ENCODE results near the gene KDM5D. TPM values are rescaled to one million over a fixed set of nuclear protein-coding genes. Genes with fewer than 3 reads are reported as not detected.

KDM5D gene
- total RNA-seq (2012; rRNA removed), result 15.5 TPM in 1 of 2 replicates, not detected in the other

DNA sequence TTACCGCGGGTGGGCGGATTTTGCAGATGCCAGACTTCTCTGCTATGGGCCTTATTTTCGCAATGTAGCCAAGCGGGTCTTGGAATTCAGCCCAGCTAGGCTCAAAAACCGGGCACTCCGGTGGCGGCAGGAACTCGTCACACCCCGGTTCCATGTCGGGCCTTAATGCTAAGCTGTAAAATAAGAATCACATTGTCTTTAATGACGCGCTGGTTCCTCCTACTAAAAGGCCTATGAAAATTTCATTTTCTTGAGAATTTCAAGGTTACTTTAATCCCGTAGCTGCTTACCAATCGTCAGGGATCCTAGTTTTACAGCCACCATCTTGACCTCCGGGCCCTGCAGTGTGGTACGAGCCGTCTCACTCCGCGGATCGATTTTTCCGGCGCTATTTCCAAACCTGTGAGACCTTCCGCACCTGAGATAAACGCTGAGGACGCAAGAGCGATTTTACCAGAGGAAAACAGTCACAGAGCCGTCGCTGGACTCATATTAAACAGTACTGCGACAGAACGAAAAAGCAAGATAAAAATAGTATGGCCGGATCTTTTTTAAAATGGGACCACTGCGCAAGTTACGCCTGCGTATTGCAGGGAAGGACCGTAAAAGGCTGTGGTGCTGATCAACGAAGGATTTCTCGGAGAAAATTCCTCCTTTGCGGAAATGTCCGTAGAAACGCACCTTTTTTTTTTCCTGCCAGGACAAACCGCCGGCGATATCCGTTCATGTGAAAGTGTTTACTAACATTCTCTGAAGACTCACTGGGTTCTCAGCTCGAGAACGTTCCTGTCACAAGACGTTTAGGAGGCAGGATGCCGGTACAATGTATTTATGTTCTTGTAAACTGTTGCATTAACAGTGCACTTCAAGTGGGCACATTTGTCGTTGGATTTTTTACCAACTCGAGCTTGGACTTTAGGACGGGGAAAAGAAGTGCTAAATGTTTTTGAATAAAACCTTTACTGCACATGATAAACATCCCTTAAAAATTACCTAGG is at the start of gene KDM5D:
Gene KDM5D, minus strand, starts transcription at position 346 of the 998 bp plus-strand sequence. Its CDS starts 192 bp downstream, at position 154.
- Histone ChIP-seq H3K4me1 (ENCODE audit: control insufficient read depth, insufficient read depth, low read length) (no peaks in the 10 kb centered on the region), H3K9ac (ENCODE audit: low read depth, low read length) (no peak within 1 kb of the TSS), H3K27me3 (ENCODE audit: control insufficient read depth, insufficient read depth, low read length) (no peaks in the 10 kb centered on the region), H3K4me2 (ENCODE audit: low read length) (no peak within 1 kb of the TSS), H3K36me3 (ENCODE audit: insufficient read depth, low read length) (no peaks in the 10 kb centered on the region), H3K9me3 (replicated peaks; ENCODE audit: low read length) (no peaks in the 10 kb centered on the region), H3K4me3 (ENCODE audit: low read length) (no peak within 1 kb of the TSS)

DNA sequence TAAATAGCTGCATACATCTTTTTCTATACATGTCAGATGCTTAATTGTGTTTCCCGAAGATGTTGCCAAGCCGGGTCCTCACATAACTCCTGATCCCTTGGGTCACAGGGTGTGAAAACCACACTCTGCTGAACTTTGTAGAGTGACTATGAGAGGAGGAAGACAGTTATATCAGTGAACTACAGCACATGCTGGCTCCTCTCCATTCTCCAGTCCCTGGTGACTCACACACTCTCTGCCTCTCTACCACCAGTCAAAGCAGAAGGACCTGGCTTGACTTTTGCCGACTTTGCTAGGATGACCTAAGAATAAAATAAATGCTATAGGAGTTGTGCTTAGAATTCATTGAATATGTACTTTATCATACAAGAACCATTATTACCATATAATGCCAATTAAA is 23.8 kb upstream of the KDM5D start:
- Histone ChIP-seq H3K4me1 (ENCODE audit: control insufficient read depth, insufficient read depth, low read length) (no peaks in the 10 kb centered on the region), H3K36me3 (ENCODE audit: insufficient read depth, low read length) (no peaks in the 10 kb centered on the region), H3K4me2 (ENCODE audit: low read length) (no peak overlapping the region), H3K4me3 (ENCODE audit: low read length) (no peak overlapping the region), H3K9me3 (replicated peaks; ENCODE audit: low read length) (no peaks in the 10 kb centered on the region), H3K9ac (ENCODE audit: low read depth, low read length) (no peak overlapping the region), H3K27me3 (ENCODE audit: control insufficient read depth, insufficient read depth, low read length) (no peaks in the 10 kb centered on the region)

DNA sequence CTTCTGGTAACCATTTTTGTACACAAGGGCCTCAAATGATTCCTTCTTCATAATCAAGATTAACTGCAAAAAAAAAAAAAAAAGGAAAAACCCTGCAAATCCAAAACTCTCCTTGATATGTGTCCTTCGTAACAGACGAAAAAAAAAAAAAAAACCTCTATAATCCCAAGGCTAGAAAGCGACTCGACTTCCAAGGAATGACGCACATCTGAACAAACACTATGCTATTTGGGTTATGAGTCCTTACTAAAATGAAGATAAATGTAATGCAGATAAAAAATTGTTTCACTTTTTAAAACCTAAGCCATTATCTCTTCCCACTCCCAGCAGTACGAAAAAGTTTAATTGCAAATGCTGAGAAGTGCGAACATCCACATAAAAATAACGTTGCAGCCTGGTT is 1.2 kb downstream of the KDM5D start:
- Histone ChIP-seq H3K4me2 (ENCODE audit: low read length) (no peak overlapping the region), H3K36me3 (ENCODE audit: insufficient read depth, low read length) (no peaks in the 10 kb centered on the region), H3K9me3 (replicated peaks; ENCODE audit: low read length) (no peaks in the 10 kb centered on the region), H3K27me3 (ENCODE audit: control insufficient read depth, insufficient read depth, low read length) (no peaks in the 10 kb centered on the region), H3K4me3 (ENCODE audit: low read length) (no peak overlapping the region), H3K4me1 (ENCODE audit: control insufficient read depth, insufficient read depth, low read length) (no peaks in the 10 kb centered on the region), H3K9ac (ENCODE audit: low read depth, low read length) (no peak overlapping the region)

DNA sequence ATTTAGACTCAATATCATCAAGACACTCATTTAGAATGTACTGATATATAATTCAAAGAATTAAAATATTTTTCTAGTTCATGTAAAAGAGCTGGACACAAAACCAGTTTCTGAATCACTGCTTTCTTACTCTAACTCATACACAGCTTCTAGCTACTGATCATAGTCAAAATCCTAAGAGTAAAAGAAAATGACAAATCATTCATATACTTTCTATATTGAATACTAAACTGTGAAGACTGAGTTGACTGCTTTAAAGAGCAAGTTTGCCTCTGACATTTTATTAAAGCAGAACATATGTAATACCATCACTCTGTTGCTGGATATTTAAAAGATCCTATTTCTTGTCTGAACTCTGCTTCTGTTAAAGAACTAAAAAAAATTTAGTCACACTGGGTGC is 2.4 kb downstream of the KDM5D start:
- H3K4me1 ChIP-seq (ENCODE audit: control insufficient read depth, insufficient read depth, low read length), result no peaks in the 10 kb centered on the region
- no peak overlapping the region for H3K4me3 ChIP-seq (ENCODE audit: low read length)
- no peaks in the 10 kb centered on the region for H3K27me3 ChIP-seq (ENCODE audit: control insufficient read depth, insufficient read depth, low read length)
- H3K9ac ChIP-seq (ENCODE audit: low read depth, low read length), result no peak overlapping the region
- H3K36me3 ChIP-seq (ENCODE audit: insufficient read depth, low read length), result no peaks in the 10 kb centered on the region
- no peaks in the 10 kb centered on the region for H3K9me3 ChIP-seq (replicated peaks; ENCODE audit: low read length)
- no peak overlapping the region for H3K4me2 ChIP-seq (ENCODE audit: low read length)

DNA sequence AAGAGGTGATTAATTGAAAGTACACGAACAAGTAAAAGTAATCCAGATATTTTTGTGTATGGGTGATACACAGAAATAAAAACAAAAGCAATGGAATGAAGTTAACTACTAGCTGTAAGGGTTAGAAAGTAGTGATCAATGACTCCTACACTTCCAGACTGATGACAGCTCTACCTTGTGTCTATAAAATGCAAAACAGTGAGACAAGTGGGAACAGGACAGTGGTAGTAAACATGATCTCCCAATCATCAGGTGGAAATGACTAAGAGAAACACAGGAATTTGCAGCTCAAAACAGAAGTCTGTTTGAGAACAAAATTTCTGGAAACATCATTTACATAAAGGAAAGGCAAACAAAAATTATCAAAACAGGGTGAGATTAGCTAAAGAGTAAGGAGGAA is 10.1 kb downstream of the KDM5D start:
- Histone ChIP-seq H3K9ac (ENCODE audit: low read depth, low read length) (no peak overlapping the region), H3K4me3 (ENCODE audit: low read length) (no peak overlapping the region), H3K27me3 (ENCODE audit: control insufficient read depth, insufficient read depth, low read length) (no peaks in the 10 kb centered on the region), H3K36me3 (ENCODE audit: insufficient read depth, low read length) (no peaks in the 10 kb centered on the region), H3K9me3 (replicated peaks; ENCODE audit: low read length) (no peaks in the 10 kb centered on the region), H3K4me2 (ENCODE audit: low read length) (no peak overlapping the region), H3K4me1 (ENCODE audit: control insufficient read depth, insufficient read depth, low read length) (no peaks in the 10 kb centered on the region)

DNA sequence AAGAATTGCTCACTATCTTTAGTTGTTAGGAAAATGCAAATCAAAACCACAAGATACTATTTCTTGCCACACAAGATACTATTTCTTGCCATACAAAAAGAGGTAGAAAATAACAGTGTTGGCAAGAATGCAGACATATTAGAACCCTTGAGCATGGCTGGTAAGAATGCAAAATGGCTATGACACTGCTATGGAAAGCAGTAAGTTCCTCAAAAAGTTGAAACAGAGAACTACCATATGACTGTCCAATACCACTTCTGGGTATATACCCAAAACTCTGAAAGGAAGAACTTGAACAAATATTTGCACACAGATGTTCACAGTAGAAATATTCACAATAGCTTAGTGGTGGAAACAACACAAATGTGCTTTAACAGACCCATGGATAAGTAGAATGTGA is 26.6 kb downstream of the KDM5D start:
- no peak overlapping the region for H3K9ac ChIP-seq (ENCODE audit: low read depth, low read length)
- H3K27me3 ChIP-seq (ENCODE audit: control insufficient read depth, insufficient read depth, low read length), result no peaks in the 10 kb centered on the region
- no peaks in the 10 kb centered on the region for H3K36me3 ChIP-seq (ENCODE audit: insufficient read depth, low read length)
- no peaks in the 10 kb centered on the region for H3K4me1 ChIP-seq (ENCODE audit: control insufficient read depth, insufficient read depth, low read length)
- no peak overlapping the region for H3K4me2 ChIP-seq (ENCODE audit: low read length)
- no peak overlapping the region for H3K4me3 ChIP-seq (ENCODE audit: low read length)
- H3K9me3 ChIP-seq (replicated peaks; ENCODE audit: low read length), result no peaks in the 10 kb centered on the region

DNA sequence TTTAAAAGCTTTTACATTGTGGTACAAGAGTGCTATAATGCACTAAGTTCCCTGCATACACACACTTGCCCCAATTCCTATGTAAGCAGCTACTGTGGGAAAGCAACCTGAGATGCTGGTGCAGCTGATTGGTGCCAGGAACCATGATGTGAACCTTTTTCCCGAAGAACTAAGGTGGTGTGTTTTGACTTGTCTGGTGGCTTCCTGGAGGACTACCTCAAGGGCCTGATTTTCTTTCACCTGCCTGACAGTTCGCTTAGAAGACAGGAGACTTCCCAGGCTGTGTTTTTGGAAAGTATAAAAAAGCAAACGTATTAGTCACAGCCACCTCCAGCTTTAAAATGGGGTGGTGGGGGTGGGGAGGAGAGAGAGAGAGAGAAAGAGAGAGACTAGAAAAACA is 27.4 kb downstream of the KDM5D start:
- Histone ChIP-seq H3K36me3 (ENCODE audit: insufficient read depth, low read length) (no peaks in the 10 kb centered on the region), H3K4me1 (ENCODE audit: control insufficient read depth, insufficient read depth, low read length) (no peaks in the 10 kb centered on the region), H3K4me2 (ENCODE audit: low read length) (no peak overlapping the region), H3K9me3 (replicated peaks; ENCODE audit: low read length) (no peaks in the 10 kb centered on the region), H3K9ac (ENCODE audit: low read depth, low read length) (no peak overlapping the region), H3K27me3 (ENCODE audit: control insufficient read depth, insufficient read depth, low read length) (no peaks in the 10 kb centered on the region), H3K4me3 (ENCODE audit: low read length) (no peak overlapping the region)

DNA sequence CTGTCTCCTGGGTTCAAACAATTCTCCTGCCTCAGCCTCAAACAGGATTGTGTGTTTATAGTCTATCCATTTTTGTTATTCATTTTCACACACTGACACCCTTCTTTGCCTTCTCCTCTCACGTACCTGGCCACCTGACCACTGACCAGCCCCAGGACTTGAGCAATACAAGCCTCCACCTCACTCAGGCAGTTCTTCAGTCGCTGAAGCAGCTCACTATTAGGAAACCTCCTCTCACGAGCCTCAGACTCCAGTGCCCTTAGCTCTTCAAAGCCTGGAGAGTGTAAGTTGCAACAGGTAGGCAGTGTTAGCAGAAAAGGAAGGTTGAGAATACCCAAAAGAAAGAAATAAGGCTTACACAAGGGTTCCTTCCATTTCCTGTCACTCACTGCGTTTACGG is 29.3 kb downstream of the KDM5D start:
- Histone ChIP-seq H3K4me3 (ENCODE audit: low read length) (no peak overlapping the region), H3K36me3 (ENCODE audit: insufficient read depth, low read length) (no peaks in the 10 kb centered on the region), H3K27me3 (ENCODE audit: control insufficient read depth, insufficient read depth, low read length) (no peaks in the 10 kb centered on the region), H3K9me3 (replicated peaks; ENCODE audit: low read length) (no peaks in the 10 kb centered on the region), H3K9ac (ENCODE audit: low read depth, low read length) (no peak overlapping the region), H3K4me2 (ENCODE audit: low read length) (no peak overlapping the region), H3K4me1 (ENCODE audit: control insufficient read depth, insufficient read depth, low read length) (no peaks in the 10 kb centered on the region)

DNA sequence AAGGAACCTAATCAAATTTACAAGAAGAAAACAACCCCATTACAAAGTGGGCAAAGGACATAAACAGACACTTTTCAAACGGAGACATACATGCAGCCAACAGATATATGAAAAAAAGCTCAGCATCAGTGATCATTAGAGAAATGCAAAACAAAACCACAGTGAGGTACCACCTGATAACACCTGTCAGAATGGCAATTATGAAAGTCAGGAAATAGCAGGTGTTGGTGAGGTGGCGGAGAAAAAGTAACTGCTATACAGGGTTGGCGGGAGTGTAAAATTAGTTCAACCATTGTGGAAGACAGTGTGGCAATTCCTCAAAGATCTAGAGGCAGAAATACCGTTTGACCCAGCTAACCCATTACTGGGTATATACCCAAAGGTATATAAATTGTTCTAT is 31.1 kb downstream of the KDM5D start:
- Histone ChIP-seq H3K4me2 (ENCODE audit: low read length) (no peak overlapping the region), H3K36me3 (ENCODE audit: insufficient read depth, low read length) (no peaks in the 10 kb centered on the region), H3K4me1 (ENCODE audit: control insufficient read depth, insufficient read depth, low read length) (no peaks in the 10 kb centered on the region), H3K27me3 (ENCODE audit: control insufficient read depth, insufficient read depth, low read length) (no peaks in the 10 kb centered on the region), H3K9ac (ENCODE audit: low read depth, low read length) (no peak overlapping the region), H3K4me3 (ENCODE audit: low read length) (no peak overlapping the region), H3K9me3 (replicated peaks; ENCODE audit: low read length) (no peaks in the 10 kb centered on the region)

DNA sequence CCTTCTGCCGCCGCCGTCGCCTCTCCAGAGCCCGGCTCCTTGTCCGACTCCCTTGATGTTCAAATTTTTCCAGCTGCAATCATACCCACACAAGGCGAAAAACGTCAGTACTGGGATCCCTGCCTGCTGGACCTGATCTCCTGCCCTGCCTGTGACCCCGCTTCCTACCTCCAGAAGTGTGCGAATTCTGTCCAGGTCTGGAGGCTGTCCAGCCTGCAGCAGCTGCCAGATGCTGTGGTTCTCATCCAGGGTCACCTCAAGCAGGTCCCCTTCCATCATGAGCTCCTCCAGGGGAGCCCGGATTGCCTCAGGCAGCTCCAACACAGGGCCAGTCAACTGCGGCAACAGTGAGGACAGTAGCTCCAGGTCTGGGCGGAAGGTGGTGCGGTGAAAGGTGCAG is 38.3 kb downstream of the KDM5D start:
- Histone ChIP-seq H3K4me3 (ENCODE audit: low read length) (no peak overlapping the region), H3K4me1 (ENCODE audit: control insufficient read depth, insufficient read depth, low read length) (no peaks in the 10 kb centered on the region), H3K27me3 (ENCODE audit: control insufficient read depth, insufficient read depth, low read length) (no peaks in the 10 kb centered on the region), H3K9ac (ENCODE audit: low read depth, low read length) (no peak overlapping the region), H3K4me2 (ENCODE audit: low read length) (no peak overlapping the region), H3K9me3 (replicated peaks; ENCODE audit: low read length) (no peaks in the 10 kb centered on the region), H3K36me3 (ENCODE audit: insufficient read depth, low read length) (no peaks in the 10 kb centered on the region)

DNA sequence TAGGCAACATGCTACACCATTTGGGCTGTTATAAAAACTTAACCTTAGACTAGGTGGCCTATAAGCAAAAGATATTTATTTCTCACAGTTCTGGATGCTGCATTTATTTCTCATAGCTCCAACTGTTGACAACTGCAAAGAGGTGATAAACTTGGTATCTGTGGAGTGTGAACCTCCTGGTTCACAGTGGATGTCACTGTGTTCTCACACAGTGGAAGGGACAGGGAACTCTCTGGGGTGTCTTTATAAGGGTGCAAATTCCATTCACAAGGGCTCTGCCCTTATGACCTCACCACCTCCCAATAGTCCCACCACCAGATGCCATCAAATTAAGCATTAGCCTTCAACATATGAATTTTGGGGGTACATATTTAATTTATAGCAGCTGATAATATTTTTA is 46.0 kb downstream of the KDM5D start:
- Histone ChIP-seq H3K4me3 (ENCODE audit: low read length) (no peak overlapping the region), H3K9me3 (replicated peaks; ENCODE audit: low read length) (no peaks in the 10 kb centered on the region), H3K36me3 (ENCODE audit: insufficient read depth, low read length) (no peaks in the 10 kb centered on the region), H3K27me3 (ENCODE audit: control insufficient read depth, insufficient read depth, low read length) (no peaks in the 10 kb centered on the region), H3K9ac (ENCODE audit: low read depth, low read length) (no peak overlapping the region), H3K4me1 (ENCODE audit: control insufficient read depth, insufficient read depth, low read length) (no peaks in the 10 kb centered on the region), H3K4me2 (ENCODE audit: low read length) (no peak overlapping the region)

DNA sequence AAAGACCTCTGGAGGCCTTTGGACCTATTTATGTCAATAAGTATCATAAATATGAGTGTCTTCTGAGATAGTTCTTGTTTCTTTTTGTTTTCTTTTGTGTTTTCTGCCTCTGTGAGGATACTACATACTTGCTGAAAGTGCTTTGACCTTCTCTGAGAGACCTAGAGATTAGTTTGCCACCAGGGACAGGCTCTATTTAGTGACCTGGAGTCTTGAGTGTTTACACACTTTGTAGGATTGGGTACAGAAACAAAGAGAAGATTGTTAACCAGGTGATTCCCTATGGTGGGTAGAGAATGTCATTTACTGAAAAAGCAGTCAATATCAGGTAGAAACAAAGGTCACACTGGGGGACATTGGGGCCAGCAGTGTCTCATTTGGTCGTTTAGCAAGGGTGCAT is 63.7 kb downstream of the KDM5D start:
- H3K4me1 ChIP-seq (ENCODE audit: control insufficient read depth, insufficient read depth, low read length), result no peaks in the 10 kb centered on the region
- no peaks in the 10 kb centered on the region for H3K36me3 ChIP-seq (ENCODE audit: insufficient read depth, low read length)
- H3K4me2 ChIP-seq (ENCODE audit: low read length), result no peak overlapping the region
- H3K4me3 ChIP-seq (ENCODE audit: low read length), result no peak overlapping the region
- H3K27me3 ChIP-seq (ENCODE audit: control insufficient read depth, insufficient read depth, low read length), result no peaks in the 10 kb centered on the region
- H3K9me3 ChIP-seq (replicated peaks; ENCODE audit: low read length), result no peaks in the 10 kb centered on the region
- H3K9ac ChIP-seq (ENCODE audit: low read depth, low read length), result no peak overlapping the region
